Neural progenitor cell (in vitro differentiated cells): ENCODE data around the gene PDE8B.

Source experiments
- EZH2 ChIP-seq: fragments of 200-600 bp; sonication (generic); IDR thresholded peaks from 2 replicates; pipeline ENCODE4 v1.6.1; 2017; ENCODE audit warnings: antibody characterized with exemption, mild to moderate bottlenecking, moderate library complexity
- EZH2phosphoT487 ChIP-seq: fragments of 200-600 bp; sonication (generic); IDR thresholded peaks from 2 replicates; pipeline ENCODE4 v1.6.1; 2017; ENCODE audit warnings: antibody characterized with exemption
- TF ChIP-seq, protein P1 (sequence below): fragments of 200-600 bp; sonication (generic); IDR thresholded peaks from 2 replicates; pipeline ENCODE4 v1.5.1; 2017; ENCODE audit warnings: antibody characterized with exemption, mild to moderate bottlenecking

DNA sequence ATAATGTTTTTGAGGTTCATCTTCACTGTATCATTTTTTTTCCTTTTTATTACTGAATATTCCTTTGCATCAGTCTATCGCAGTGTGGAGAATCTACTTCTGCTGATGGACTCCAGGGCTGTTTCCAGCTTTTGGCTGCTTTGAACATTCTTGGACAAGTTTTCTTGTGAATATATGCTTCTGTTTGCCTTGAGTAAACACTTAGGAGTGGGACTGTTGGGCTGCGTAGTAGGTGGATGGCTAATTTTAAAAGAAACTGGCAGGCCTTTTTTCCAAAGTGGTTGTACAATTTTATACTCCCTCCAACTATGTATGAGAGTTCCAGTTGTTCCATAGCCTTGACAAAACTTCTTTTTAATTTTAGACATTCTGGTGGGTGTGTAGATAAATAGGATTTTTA lies 179.3 kb downstream of the PDE8B start:
- TF ChIP-seq, protein P1, sequence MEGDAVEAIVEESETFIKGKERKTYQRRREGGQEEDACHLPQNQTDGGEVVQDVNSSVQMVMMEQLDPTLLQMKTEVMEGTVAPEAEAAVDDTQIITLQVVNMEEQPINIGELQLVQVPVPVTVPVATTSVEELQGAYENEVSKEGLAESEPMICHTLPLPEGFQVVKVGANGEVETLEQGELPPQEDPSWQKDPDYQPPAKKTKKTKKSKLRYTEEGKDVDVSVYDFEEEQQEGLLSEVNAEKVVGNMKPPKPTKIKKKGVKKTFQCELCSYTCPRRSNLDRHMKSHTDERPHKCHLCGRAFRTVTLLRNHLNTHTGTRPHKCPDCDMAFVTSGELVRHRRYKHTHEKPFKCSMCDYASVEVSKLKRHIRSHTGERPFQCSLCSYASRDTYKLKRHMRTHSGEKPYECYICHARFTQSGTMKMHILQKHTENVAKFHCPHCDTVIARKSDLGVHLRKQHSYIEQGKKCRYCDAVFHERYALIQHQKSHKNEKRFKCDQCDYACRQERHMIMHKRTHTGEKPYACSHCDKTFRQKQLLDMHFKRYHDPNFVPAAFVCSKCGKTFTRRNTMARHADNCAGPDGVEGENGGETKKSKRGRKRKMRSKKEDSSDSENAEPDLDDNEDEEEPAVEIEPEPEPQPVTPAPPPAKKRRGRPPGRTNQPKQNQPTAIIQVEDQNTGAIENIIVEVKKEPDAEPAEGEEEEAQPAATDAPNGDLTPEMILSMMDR: no peak
- TF ChIP-seq EZH2 (no peak), EZH2phosphoT487 (no peak)
